GM18861 (cell line): ENCODE data around the gene IER2.

ENCODE experiments used
- ATAC-seq: cut with Tn5 transposase; IDR thresholded peaks from one replicate; pipeline ENCODE4 v1.9.1; 2021; ENCODE audit not compliant: unreplicated experiment

Gene IER2

GRCh38 chr19:13118424-13119193 is 31.6 kb upstream of the IER2 start:
- ATAC-seq, result peak; percentile 3

DNA sequence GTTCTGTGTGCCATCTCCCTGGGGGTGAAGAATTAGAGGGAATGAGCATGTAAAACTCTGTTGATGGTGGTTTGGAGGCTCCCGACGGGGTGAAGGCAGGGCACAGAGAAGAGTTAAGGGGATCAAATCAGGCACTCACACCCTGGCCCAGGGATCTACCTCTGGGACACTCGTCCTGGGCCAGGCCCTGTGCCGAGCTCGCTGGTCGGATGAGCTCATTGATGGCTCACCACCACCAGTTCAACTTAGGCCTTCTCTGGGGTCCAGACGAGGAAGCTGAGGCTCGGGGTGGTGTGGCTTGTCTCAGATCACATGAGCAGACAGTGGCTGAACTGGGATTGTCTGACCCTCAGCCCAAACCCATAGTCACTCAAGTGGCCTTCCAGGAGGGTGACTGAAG is 30.6 kb upstream of the IER2 start:
- ATAC-seq, result no peak

DNA sequence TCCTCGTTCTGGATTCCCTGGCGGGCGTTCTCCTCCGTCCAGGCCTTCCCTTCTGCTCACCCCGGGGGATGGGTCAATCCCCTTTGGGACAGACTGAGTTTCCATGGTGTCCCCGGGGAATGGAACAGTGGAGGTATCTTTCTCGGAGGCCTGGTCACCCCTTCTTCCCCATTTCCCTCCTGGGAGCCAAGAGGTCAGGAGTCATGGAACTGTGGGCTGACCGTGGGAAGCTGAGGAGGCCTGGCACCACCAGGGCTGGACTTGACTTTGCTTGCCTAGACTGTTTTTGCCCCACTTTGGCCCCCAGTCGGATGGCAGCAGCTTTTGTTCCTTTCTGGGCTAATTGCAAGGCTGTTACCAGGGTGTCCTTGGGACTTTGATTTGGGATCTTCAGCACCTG is 30.2 kb upstream of the IER2 start:
- no peak for ATAC-seq

DNA sequence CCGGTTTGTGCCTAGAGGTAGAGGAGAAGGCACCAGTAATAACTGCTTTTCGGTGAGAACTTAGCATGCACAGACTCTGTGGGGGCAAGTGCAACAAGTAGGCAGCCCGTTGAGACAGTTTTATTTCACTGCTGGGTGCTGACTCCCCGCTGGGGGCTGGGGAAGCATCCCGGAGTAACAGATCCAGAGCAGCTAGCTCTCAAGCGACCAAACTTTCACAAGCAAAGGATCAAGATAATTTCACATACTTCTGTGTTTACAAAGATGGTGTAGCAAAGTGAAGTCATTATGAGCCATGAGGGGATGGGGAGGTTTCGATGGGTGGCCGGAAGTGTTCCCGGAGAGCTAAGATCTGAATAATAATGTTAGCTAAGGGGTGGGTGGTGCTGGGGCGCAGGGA is 29.4 kb upstream of the IER2 start:
- no peak for ATAC-seq

- no peak for ATAC-seq
Measured at GRCh38 chr19:13121551-13122274, 28.5 kb upstream of the IER2 start.

GRCh38 chr19:13122275-13122878 is 27.8 kb upstream of the IER2 start:
- ATAC-seq, result no peak

DNA sequence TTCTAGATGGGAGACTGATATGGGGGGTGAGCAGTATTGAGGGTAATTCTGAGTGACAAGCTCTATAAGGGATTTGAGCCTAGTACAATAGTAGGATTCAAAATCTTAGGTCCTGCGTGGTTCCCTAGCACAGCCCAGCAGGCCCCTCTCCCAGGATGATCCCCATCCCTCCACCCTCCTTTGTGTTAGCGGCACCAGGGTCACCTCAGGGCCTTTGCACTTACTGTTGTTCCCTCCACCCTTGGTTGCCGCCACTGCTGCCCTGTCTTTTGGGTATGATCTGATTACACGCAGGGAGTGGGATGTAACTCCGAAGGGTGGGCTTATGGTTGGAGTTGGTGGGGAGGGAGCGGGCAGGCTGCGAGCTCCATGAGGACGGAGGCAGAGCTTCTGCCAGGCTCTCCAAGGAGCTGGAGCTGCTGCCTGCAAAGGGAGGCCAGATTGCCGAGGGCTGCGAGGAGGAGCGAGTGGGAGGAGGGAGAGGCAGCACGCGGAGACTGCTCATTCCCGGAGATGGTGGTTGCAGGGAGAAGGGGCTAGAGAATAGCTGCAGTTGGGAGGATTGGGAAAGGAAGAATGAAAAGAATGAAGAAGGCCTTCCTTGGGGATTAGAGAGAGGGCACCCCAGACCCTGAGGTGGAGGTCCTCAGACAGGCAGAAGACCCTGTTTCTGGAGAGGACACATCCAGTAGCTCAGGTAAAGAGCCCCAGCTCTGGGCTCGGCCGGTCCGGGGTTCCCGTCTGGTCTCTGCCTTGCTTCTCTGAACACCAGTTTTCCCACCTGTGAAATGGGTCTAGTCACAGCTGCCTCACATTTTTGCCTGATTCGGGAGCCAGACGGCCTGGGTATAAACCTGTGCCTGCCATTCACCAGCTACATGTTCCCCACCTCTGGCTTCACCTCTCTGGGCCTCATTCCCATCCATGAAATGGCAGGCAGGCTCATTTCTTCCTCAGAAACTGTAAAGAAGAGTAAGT is 26.9 kb upstream of the IER2 start:
- ATAC-seq, result no peak

DNA sequence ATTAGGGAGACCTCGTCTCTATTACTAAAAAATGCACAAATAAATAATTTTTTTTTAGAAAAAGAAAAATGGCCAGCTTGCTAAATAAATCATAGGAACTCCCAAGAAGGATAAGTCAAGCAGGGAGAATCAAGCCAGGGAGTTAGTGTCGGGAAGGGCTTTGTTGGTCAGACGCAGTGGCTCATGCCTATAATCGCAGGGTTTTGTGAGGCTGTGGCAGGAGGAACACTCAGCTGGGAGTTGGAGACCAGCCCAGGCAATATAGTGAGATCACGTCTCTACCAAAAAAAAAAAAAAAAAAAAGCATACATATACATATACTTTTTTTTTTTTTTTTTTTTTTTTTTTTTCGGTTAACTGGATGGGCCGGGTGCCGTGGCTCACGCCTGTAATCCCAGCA is 23.2 kb upstream of the IER2 start:
- no peak for ATAC-seq

- no peak for ATAC-seq
Measured at GRCh38 chr19:13127811-13128575, 22.2 kb upstream of the IER2 start.

GRCh38 chr19:13128583-13128982 is 21.6 kb upstream of the IER2 start:
- no peak for ATAC-seq

GRCh38 chr19:13129384-13129783 is 20.8 kb upstream of the IER2 start:
- no peak for ATAC-seq

DNA sequence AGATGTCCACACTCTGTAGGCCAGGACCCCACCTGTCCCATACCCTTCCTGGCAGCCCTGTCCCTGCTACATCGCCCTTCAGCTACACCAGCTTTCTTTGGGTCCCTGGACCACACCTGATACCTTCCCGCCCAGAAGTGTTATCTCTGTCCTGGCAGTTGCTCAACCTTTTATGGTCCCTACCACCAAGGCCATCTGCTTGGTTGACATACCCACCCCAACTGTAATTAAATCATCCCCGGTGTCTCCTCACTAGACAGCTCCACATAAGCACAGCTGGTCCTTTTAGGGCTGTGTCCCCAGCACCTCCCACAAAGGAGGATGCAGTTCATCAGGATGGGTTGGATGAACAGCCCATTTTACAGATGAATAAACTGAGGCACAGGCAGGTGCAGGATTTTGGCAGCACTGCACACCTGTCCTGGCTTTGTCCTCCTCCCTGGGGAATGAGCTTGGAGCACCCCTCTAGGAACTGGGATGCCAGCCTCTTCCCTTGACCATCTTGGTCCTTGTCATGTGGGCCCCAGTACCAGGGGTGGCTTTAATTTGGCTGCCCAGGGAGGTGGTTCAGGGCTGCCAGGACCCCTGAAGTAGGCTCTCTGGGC is 19.2 kb upstream of the IER2 start:
- ATAC-seq, result no peak

GRCh38 chr19:13132471-13133180 is 17.6 kb upstream of the IER2 start:
- no peak for ATAC-seq

- no peak for ATAC-seq
Measured at GRCh38 chr19:13133241-13133870, 16.9 kb upstream of the IER2 start.

DNA sequence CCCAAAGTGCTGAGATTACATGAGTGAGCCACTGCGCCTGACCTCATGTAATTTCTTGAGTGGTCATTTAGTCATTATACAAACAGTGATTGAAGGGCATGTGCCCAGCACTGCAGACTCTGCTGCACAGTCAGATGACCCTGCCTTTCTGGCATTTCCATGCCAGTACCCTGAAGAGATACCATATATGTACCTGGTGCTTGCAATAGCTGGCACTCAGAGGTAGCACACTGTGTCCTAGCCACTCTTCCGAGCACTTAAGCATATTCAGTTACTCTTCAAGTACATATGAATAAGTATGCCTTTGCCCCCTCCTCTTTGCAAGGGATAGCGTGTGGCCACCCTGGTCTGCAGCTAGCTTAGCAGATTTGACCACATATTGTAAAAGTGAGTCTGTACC is 15.6 kb upstream of the IER2 start:
- no peak for ATAC-seq

DNA sequence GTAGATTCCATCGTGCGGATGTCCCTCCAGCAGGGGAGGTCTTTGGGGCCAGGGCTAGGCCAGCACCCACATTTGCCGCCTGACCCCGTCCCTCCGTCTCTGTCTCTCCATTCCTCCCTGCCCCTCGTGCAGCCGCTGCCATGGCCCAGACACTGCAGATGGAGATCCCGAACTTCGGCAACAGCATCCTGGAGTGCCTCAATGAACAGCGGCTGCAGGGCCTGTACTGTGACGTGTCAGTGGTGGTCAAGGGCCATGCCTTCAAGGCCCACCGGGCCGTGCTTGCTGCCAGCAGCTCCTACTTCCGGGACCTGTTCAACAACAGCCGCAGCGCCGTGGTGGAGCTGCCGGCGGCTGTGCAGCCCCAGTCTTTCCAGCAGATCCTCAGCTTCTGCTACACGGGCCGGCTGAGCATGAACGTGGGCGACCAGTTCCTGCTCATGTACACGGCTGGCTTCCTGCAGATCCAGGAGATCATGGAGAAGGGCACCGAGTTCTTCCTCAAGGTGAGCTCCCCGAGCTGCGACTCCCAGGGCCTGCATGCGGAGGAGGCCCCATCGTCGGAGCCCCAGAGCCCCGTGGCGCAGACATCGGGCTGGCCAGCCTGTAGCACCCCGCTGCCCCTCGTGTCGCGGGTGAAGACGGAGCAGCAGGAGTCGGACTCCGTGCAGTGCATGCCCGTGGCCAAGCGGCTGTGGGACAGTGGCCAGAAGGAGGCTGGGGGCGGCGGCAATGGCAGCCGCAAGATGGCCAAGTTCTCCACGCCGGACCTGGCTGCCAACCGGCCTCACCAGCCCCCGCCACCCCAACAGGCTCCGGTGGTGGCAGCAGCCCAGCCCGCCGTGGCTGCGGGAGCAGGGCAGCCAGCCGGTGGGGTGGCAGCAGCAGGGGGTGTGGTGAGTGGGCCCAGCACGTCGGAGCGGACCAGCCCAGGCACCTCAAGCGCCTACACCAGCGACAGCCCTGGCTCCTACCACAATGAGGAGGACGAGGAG is 14.8 kb upstream of the IER2 start:
- ATAC-seq, result no peak

DNA sequence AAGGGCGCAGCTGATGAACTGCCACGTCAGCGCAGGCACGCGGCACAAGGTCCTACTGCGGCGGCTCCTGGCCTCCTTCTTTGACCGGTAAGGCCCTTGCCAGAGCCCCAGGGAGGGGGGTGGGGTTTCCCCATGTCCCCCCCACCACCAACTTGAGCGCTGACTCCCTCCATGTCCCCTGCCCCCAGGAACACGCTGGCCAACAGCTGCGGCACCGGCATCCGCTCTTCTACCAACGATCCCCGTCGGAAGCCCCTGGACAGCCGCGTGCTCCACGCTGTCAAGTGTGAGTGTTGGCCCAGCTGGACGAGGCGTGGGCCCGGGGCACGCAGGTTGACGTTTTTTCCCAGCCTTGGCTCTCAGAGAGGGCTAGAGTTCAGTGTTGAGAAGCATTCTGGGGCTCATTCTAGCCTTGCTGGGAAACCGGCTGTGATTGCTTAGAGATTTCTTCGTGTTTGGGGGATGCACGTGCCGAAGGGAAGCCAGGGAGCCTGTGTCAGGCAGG is 12.9 kb upstream of the IER2 start:
- ATAC-seq, result no peak
